Stimulated activated CD4-positive, alpha-beta T cell treated with anti-CD3 and anti-CD28 coated beads, Interleukin-4, amount 100 ng/mL, for 4 hours (primary cell): ENCODE results near the gene TRAF6.
"Not testable (repeated sequence)": the region's sequence is repeated elsewhere in the genome, so short reads cannot be mapped to it uniquely, and the experiment has no call there.

Source experiments
- DNase-seq, 2 experiments: peaks; one replicate each; pipeline ENCODE4 v3.0.0-alpha.2; 2020

The TRAF6 gene

DNA sequence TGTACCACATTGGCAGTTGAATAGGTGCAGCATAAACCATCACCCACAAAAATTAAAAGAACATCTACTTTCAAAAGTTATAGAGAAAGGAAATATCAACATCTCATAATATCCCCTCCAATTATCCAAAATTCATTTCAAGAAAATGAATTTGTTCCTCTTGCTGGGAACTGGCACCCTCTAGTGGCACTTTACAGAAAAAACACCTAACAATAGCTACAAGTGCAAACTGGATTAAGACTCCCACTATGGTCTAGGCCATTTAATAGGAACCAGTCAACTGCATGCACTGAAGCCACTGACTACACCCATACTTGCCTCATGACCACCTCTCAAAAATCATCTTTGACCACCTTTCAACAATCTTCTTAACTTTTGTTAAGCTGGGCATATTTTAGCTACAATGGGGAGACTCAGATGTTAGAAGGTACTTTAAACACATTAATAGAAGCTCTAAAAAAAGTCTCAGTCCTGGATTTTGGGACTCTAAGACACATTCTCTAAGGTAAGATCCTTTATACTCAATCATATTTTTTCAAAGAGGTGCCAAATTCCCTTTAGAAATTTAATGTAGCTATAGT is 17.3 kb downstream of the TRAF6 start:
- peak in 1 of 2 experiments; percentile 5 for DNase-seq

DNA sequence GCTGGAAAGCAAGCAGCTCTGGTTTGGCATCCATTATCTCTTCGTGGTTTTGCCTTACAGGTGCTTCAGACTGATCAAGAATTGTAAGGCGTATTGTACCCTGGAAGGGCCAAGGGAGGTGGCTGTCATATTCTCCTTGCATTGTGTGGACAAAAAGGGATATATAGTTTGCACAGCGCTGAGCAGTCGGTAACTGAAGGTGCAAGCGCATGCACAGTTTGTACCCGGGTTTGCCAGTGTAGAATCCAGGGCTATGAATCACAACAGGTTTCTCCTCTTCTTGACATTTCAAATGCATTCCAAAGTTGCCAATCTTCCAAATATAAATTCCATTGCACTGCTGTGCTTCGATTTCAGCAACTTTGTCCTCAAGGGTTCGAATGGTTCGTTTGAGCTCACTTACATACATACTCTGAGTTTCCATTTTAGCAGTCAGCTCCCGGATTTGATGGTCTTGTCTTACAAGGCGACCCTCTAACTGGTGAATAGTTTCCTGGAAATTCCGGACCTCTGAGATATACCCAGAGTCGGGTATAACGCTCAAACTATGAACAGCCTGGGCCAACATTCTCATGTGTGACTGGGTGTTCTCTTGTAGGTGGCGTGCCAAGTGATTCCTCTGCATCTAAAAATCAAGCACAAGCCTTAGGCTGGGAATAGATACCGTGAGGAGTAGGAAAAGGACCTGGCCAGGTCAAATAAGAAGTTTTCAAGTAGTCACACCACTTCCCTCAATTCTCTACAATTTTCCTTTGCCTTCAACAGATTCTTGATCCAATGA is 19.9 kb downstream of the TRAF6 start:
- no peak for DNase-seq

DNA sequence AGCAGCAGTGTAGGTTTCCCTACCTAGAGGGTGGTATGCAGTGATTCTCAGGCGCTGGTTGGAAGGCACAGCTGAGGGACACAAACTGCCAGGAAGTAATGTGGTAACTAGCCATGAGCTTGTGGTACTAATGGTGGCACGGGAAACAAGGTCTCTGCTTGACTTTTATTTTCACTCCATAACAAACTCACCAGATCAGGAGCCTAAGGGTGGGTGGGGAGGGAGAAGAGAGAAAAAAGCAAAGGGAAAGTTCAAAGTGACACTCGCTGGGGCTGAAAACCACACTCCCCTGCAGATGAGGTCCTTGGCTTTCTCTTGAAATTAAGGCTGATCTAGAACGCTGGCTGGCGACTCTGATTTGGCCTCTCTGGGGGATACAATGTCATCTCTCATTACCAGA is 22.0 kb downstream of the TRAF6 start:
- no peak for DNase-seq

DNA sequence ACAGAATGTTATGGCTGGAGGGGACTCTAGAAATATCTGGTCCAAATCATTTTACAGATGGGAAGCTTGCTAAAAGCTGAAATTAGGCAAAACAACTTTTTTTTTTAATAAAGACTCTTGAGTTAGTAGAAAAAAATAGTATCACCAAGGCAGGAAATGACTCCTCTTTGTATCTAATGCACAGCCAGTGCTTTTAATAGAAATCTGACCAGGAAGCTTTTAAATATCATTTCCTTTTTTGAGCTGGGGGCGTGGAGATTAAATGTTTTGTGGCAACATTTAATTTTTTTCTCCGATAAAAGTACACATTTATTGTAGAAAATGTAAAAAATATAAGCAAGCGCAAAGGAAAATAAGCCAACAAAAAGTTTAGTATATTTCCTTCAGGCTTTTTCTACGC is 22.5 kb downstream of the TRAF6 start:
- no peak for DNase-seq

DNA sequence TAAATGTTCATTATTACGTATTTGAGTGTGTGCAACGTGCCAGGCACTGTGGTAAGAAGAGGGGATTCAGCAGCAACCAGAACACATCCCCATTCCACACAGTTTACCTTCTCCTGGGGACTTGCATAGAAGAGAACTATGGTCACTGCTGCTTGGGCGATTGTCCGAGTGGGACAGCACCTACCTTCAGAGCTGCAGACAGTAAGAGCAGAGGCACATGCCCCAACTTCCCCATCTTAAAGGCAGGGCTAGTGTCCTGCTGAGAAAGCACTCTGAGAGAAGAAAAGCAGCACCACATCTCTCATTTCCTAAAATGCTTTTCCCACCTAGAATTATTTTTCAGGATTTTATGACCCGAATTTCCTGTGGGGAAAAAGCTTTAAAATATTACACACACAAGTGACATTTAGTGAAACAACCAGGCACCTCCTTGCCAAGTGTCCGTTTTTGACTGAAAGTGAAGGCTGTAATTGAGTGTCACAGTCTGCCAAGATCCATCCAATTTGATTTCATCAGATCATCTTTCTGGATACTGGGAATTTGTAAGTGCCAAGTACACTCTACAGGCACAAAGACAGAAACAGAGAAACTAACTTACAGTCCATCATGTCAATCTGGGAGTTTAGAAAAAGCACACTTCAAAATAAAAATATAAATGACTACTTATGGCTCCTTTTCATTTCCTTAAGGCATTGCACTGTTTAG is 24.6 kb downstream of the TRAF6 start:
- no peak for DNase-seq

DNA sequence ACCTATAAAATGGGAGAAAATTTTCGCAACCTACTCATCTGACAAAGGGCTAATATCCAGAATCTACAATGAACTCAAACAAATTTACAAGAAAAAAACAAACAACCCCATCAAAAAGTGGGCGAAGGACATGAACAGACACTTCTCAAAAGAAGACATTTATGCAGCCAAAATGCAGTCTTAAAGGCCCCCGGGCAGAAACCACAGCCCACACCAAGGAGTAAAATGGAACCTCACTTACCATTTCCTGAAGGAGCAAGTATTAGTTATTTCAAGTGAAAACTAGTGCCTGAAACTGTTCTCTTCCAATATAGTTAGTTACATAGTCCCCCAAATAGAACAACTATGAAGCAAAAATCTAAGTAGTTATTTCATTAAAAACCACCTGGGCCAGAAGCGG is 27.0 kb downstream of the TRAF6 start:
- DNase-seq = not testable (repeated sequence)

DNA sequence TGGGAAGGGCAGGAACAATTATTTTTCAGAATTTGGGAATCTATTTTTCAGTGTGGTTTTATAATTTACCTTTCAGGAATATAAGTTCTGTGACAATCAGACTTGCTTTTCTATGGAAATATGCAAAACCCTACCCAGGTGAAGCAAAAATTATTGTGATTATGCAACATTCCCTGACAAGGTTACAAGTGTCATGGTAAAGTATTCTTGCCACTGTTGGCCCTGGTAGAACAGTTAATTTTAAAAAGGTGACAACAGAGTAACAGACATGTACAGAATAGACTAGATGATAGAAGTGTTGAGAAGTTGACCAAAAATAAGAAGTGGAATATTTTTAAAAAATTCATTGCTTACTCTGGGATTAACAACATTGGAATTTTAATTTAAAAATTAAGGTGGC is 29.2 kb downstream of the TRAF6 start:
- no peak for DNase-seq

DNA sequence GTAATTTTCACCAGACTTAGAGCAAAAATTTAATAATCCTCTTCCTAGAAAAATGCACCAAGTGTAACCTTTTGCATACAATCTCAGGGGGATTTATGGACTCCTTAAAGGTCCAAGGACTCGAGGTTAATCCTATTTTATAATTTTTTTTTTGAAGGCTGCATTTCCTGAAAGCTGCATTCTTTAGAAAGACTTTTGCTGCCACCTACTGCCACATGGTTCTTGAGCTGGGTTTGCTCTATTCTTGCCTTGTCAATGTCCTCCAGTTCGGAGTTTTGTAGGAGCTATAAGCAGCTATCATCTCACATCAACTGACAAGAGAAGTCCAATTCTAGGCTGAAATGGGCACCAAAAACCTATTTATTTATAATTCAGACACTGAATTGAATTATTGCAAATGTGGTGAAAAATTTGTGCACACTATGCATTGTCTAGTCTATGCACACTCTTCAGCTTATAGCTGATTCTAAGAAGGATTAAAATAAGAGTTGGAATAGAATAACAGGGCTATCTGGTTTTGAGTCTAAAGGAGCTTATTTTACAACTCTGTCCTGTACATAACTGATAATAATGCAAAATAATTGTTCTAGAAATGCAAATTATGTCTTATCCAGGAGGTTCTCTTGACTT is 31.3 kb downstream of the TRAF6 start:
- DNase-seq = no peak

DNA sequence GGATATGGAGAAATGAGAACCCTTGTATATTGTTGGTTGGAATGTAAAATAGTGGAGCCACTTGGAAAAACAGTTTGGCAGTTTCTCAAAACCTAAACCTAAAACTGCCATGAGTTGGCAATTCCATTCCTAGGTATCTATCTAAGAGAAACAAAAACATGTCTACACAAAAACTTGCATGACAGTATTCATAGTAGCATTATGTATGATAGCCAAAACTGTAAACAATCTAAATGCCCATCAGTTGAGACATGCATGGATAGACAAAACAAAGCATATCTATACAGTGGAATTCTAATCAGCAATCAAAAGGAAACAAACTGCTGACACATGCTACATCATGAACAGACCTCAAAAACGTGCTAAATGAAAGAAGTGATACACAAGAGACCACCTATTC is 34.9 kb downstream of the TRAF6 start:
- no peak for DNase-seq

DNA sequence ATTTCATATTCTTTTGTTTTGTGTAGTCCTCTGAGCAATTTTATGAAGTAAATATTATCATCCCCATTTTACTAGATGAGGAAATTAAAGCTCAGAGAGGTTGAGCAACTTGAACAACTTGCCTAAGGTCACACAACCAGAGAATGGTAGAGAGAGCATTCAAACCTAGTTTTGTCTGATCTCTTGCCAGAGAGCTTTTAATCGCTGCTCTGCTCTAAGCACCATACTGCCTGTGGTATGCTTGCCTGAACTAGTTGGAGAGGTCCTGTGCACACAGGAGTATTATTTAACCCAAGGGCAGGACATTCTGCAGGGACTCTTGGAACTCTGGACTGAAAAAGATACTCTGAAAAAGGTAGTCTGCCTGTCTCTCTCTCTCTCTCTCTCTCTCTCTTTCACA is 38.5 kb downstream of the TRAF6 start:
- no peak for DNase-seq

DNA sequence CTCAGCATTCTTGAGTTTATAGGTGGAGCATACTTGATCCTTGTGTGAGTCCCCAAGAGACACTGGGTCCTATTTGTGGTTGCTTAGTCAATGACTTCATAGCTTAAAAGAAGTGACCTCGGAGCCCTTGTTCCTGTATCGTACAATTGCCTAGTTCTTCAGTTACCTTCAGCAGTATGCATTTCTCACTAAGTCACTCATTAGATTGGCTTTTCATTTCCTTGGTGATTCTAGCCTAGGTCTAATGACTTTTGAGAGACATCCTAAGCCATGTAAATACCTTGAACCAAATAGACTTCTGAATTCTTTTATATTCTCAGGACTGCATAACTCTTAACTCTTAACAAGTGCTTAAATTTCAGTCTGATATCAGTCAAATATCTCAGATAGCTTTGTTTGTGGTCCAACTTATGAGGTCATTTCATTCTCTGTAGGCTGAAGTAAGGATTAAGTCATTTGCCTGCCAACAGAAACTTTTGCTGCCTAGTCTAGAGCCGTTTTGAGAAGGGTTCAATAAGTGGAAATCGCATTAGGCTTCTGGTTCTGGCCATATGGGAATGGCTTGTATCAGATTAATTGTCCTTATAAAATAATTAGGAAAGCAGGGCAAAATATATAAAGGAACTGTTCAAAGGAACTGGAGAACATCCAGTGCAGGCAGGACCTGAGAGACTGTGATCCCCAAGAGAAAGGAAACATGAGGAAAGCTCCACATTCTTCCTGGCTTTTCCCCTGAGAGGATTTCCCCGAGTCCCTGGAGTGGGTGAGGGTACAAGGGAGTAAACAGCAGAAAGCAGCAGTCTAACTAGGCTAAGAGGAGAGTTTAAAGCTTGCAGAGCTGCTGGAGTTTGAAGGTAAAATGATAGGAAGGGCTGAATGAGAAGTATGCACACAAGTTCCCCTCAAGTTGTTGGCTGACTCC is 39.9 kb downstream of the TRAF6 start:
- no peak for DNase-seq

DNA sequence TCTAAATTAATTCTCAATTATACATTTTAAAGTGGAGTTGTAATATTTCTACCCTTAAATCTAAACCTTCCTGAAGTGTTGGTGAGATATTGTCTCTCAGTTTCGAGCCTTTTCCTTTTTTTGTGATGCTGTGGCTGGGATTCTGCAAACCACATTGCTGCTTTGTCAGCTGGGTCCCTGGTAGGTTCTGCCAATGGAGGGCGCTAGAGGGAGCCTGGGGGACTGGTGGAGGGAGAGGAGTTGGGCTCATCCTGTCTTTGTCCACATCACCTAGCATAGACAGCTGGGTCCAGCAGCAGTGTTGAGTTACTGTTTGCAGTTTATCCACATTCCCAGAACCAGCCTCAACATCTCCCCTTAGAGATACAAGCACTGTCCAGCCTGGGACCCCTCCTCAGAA is 41.0 kb downstream of the TRAF6 start:
- no peak for DNase-seq

DNA sequence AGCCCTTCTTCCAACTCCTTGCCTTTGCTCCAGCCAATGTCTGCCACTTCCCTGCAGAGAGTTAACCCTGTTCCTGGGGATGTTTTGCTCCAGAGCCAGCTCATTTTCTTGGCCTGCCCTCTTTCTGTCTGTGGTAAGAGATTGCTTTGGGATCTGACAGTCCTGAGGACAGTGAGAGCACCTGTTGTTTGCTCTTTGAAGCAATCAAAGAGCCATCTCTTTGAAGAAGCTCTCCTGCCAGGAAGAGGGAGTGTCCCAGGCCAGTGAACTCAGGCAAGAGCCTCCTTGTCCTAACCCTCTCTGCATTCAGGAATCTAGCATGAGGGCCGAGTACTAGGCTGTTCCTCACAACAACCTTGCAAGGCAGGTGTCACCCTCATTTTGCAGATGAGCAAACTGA is 42.2 kb downstream of the TRAF6 start:
- no peak for DNase-seq

DNA sequence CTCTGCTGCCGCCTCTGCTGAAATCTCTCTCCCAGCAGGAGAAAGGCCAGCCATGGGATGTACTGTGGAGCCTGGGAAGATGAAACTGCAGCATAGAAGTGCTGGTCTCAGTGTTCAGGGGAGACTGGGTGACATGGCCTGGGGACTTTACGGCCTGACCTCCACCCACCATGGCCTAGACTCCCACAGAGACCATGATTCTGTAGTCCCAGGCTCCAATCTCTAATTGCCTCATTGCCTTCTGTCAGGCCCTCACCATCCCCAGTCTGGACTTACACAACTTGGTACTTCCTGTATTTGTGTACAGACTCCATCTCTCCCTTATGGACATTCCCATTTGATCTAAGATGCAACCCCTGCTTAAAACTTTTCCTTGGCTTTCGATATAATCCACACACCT is 43.1 kb downstream of the TRAF6 start:
- DNase-seq = no peak

DNA sequence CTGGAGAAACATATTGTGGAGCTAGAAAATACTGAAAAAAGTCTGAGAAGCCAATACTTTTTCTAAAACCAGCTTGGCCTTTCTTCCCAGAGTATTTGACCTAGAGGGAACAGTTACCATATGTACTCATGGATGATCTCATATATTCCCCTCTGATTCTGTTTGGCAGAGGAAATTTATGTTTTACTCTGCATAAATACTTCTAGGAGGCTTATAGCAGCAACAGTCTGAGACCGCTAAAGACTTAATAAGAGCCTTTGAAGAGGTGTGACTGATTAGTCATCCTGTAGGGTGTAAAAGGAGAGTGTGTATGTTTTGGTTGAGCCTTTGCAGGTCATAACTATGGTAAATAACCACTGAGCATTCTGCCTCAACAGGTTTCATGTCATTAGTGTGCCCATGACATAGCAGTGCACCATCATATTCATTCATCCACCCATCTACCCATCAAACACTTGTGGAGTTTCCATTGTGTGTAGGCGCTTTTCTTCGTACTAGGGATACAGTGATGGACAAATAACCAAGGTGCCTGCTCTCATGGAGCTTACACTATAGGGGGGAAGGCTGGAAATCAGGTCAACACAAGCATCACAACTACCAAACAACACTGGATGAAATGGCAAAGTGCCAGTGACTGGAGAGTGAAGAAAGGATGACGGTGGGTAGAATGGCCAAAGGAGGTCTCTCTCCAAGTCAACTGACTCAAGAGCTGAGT is 44.5 kb downstream of the TRAF6 start:
- DNase-seq = no peak

DNA sequence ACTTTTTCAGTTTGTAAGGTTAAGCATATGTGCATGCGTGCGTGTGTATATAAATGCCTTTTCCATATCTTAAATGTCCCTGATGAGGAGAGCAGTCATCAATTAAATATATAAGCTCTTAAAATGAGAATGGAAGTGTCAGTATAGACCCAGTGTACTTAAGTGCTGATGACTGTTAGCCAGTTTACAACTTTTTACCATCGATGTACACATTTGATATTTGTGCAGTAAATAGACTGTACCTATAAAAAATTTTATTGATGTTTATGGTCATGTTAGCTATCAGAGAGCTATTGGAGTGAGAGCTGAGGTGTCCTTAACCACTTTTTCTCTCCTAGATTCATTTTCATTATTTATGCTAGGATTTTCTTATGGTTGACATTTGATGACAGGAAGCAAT is 45.4 kb downstream of the TRAF6 start:
- DNase-seq = no peak

DNA sequence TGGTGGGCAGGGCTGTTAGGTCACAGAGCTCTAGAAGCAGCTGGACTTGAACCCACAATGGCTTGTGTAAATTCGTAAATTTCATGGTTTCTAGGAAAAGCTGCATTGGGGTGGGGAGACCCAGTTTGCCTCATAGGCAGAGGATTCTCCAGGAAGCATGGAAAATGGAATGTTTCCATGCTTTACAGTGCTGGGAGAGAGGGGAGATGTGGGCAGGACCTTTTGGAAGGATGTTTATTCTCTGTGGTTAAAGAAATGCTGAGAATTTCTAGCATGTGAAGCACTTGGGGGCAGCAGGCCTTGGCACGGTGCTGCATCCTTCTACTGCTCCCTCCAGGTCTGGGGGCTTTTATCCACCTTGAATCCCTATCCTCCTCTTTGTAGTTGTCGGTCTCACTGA is 46.3 kb downstream of the TRAF6 start:
- no peak for DNase-seq

DNA sequence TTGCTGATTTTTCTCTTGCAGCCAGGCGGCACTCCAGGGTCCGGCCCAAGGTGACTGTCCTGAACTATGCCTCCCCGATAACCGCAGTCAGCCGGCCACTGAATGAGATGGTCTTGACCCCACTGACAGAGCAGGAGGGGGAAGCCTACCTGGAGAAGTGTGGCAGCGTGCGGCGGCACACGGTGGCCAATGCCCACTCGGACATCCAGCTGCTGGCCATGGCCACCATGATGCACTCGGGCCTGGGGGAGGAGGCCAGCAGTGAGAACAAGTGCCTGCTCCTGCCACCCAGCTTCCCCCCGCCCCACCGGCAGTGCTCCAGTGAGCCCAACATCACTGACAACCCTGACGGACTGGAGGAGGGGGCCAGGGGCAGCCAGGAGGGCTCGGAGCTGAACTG is 47.8 kb downstream of the TRAF6 start:
- DNase-seq = no peak

DNA sequence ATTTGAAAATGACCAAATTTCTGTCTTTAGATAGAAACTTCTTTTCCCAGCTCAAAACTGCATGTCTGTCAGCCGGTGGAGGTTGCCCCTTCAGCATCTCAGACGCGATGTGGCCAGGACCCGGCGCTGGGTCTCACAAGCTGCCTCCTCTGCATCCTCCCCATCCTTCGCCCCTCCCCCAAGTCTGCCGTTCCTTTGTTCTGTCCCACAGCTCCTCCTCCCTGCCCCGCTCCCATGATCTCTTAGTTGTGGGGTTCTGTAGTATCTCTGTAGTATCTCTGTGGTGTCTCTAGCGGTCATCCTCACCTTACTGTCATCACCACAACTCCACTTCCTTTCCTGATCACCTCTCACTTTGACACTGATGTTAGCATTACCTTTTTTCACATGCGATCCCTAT is 49.9 kb downstream of the TRAF6 start:
- no peak for DNase-seq

DNA sequence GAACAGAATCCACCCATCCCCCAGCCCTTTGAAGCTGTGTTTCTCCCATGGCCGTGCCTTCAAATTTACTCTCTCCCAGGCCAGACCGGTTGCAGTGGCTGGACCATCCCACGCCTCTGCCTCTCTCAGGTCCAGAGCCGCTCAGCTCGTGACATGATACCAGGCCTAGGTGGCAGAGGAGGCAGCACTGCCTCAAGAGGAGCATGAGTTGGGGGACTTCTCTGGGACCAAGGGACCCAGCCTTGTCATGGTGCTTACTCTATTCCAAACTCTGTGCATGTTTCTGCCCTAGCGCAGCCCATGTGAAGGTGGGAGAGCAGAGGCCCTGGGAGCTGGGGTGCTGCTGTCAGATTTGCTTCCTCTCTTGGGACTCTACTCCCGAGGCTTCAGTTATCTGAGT is 51.0 kb downstream of the TRAF6 start:
- no peak for DNase-seq

DNA sequence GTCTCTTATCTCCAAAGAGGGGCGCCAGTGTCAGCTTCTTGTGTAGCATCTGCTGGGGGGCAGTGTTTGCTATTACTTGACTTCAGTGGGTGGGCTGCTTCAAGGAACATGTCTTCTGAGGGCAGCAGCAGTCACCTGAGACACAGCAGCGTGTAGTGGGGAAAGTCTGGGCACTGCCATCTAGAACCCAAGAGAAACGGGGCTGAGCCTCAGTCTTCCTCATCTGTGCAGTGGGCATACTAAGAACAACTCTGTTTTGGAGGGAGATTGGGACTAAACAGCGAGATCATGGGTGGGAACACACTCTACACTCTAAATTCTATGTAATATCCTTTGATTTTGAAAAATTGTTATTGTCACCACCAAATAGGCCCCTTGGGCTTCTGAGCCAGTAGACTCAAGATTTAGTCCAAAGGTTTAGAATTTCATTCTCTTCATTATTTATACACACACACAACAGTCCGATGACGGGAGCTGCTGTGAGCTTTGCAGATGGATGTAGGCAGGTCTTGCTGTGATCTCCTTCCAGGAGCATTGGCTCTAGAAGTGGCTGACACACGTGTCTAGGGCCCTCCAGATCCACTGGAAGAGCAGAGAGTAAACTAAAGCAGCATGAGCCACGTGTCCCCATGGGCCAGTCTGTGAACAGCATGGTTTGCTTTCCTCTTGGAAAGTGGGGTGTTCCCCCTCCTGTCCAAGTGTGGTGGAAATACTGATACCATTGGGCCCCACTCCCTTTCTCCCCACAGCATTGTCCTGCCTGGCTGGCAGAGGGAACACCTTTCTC is 51.8 kb downstream of the TRAF6 start:
- no peak for DNase-seq
